SW 1271 (cell line): Measurements from ENCODE around the gene SMIM41.
A peak's percentile ranks its signal among the peaks of the same experiment; 100 is the strongest.

ENCODE experiments used
- DNase-seq, 2 experiments: peaks; one replicate each; lab custom pipeline; 2025; lab: John Stamatoyannopoulos, UW

The SMIM41 gene

DNA sequence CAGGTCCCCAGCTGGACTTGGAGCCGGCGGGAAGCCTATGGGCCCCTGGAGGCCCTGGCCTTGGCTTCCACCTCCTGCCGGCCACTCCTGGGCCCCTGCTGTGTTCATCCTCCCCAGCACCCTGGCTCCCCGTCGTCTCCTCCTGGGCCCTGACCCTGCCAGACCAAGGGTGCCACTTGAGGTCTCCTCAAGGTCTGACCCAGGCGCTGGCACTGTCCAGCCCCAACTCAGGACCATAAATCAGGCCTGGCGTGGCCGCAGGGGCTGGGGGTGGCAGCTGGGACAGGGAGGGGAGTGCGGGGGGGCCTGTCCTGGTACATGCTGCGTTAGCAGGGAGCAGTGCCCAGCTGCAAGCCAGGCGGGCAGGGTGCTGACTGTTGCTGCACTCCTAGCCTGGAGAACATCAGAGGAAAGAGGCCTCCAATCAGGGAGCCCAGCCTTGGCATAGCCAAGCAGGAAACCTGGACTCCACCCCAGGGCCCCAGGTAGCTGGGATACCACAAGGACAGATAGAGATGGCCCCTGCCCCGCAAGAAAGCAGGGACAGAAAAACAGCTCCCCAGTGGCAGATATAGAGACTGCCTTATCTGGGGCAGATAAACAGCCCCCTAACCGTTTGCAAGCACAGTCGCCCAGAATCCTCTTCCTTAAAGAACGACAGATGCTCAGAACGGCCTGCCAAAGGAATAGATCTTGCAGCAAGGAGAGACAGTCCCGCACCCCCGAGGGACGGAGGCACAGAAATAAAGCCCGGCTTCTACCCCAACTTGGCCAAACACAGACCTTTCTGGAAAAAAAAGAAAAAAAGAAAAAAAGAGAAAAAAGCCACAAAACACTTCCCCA, 16.2 kb upstream of the SMIM41 start:
- DNase-seq, result no peak

DNA sequence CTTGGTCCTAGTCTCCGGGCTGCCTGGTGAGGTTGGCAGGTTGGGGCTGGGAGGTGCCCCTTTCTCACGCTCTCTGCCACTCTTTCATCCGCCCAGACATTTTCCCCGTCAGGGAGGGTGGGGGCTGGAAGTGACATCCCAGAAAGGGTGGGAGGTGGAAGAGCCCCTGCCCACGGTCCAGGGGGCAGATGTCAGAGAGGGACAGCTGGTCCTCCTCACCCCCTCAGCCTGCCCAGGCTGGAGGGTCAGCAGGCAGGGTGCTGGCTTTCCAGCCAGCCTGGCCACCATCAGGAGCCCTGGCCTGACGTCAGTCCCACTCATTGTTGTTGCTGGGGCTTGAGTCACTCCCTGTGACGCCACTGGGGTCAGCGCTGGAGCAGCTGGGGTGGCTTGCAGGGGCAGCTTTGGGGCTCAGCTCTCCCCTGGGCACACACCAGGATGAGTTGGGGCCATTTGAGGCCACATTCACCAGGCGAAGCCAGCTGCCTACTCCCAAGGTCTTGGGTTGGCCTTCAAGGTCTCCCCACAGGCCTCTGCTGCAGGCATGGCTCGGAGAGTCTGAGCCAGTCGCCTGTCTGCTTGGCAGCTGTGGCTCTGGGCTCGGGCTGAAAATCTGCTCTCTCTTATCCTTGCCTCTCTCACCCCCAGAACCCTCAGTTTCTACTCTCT, 15.4 kb upstream of the SMIM41 start:
- DNase-seq, result no peak

DNA sequence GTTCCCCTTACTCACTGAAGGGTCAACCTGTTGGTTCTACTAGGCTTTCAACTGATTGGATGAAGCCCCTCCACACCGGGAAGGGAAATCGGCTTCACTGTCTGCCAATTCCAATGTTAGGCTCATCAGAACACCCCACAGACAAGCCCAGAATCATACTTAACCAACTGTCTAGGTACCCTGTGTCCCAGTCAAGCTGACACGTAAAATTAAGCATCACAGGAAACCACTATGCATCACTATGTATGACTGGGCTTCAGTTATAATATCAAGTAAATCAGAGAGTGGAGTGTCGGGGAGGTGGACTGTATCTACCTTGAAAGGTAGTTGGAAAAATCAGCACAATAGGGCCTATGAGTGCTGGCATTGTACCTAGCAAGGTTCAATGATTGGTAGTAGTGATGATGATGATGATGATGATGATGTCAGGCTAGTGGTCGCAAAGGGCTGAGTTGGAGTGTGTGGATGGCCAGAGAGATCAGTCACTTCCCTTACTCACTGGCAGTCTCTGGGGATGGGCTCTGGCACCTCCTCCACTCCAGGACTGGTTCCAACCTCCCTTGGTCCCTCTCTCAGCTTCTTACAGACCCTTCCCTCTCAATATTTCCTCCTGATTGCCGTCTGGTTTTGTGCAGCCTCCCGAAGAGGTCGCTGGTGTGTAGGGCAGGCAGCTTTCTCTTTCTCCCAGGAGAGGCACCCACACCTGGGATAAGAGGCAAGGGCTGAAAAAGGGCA, 13.0 kb upstream of the SMIM41 start:
- DNase-seq, result no peak

DNA sequence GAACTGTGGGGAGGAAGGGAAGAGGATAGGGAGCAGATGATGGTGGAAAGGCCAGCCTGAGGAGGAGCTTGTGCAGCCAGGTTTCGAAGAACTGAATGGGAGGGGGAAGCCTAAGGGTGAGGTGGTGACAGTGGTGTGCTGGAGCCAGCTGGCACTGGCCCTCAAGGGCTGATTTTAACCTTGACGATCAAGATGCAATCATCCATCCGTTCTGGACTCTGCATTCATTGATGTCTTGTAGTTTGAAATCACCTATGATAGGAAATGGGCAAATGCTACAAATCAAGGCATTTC, 12.5 kb upstream of the SMIM41 start:
- no peak for DNase-seq

DNA sequence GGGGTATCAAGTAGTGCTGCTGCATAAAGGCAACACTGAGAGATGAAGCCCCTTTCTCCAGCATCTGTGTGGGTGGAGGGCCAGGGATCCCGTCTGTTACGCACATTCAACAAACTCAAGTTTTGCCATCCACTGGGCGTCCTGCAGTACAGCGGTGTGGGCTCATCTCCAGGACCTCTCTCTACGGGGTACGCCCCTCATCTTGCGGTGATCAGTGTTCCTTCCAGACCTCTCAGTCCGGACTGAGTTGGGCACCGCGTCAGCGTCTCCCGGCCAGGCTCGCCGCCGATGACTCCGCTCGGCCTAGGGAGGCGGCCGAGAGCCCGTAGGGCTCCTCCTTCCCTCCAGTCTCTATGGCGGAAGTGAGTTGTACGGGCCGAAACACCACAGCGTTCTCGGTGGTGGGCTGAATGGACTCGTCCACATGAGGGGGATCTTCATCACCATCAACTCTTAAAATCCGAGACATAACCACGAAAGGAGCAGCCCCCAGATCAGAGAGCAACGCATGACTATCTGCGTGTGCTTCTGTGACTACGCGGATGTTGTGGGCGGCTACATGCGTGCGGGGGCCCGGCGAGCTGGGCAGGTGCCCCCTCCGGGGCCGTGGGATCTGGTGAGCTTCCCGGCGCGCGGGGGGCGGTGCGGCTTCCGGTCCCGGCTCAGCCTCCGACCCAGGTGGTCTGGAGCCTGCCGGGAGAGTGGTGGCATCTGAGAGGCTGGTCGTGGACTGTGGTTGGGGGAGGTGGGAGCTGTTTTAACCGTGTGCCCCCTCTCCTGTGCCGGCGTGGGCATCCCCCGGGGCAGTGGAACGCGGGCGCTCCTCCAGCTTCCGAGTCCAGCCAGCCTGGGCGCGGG, 9.9 kb upstream of the SMIM41 start, which contains the start of gene ATG101:
Gene ATG101, plus strand, starts transcription at position 652 of the 858 bp plus-strand sequence. CDS start 3,673 bp downstream, outside the sequence.
- DNase-seq, result peak; percentile 85 to 95

DNA sequence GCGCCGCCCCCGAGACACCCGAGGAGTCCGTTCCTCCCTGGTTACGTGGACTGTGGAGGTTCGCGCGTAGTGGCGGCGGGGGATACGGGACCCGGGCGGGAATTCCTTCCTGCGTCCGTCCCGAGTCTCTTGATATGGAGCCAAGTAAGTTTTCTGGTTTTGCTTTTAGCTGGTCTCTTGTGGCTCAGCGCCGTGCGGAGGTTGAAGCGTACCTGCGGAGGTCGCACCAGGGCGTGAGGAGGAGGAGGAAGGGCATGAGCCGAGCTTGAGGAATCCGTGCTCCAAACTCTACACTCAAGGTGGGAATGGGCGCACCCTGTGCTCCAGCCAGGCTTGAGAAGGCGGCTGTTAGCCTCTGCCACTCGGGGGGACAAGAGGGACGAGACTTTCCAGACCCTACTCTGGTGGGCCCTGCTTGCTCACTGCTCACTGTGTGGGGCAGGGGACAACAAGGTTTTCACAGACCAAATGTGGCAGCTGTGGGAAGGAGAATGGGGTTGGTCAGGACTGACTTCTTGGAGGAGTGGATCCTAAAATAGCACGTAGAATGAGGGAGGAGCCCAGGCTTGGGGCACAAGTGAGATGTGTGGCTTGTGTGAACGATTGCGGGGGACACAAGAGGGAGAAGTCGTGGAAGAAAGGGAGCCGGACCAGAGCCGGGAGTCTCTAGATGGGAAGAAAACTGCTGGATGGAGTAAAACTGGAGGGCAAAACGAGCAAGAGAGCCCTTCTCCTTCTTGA, 9.1 kb upstream of the SMIM41 start:
- DNase-seq, result no peak

DNA sequence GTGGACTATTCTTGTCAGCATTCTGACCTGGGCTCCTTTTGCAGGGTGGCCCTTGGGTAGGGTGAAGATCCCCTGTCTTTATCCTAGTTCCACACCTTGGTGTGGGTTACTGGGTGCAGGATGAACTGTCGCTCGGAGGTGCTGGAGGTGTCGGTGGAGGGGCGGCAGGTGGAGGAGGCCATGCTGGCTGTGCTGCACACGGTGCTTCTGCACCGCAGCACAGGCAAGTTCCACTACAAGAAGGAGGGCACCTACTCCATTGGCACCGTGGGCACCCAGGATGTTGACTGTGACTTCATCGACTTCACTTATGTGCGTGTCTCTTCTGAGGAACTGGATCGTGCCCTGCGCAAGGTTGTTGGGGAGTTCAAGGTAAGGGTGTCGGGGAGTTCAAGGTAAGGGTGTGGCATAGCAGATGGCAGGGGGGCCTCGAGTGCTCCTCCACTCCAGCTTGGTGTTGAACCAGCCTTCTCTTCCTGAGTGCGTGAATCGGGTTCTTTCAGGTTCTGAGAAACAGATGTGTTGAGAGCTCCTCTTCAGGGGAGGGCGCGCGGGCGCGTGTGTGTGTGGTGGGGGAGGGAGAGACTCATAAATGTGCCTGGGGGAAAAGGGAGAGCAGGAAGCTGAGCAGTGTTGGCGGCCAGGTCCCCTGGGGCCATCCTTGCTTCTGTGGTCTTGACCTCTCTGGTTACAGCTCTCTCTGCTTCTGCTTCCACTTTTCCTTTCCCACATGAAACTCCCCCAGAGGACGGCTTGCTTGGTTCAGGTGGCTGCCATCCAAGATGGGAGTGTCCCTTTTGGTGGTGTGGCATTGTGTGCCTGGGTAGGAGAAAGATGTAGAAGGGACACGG, 5.7 kb upstream of the SMIM41 start:
- no peak for DNase-seq

DNA sequence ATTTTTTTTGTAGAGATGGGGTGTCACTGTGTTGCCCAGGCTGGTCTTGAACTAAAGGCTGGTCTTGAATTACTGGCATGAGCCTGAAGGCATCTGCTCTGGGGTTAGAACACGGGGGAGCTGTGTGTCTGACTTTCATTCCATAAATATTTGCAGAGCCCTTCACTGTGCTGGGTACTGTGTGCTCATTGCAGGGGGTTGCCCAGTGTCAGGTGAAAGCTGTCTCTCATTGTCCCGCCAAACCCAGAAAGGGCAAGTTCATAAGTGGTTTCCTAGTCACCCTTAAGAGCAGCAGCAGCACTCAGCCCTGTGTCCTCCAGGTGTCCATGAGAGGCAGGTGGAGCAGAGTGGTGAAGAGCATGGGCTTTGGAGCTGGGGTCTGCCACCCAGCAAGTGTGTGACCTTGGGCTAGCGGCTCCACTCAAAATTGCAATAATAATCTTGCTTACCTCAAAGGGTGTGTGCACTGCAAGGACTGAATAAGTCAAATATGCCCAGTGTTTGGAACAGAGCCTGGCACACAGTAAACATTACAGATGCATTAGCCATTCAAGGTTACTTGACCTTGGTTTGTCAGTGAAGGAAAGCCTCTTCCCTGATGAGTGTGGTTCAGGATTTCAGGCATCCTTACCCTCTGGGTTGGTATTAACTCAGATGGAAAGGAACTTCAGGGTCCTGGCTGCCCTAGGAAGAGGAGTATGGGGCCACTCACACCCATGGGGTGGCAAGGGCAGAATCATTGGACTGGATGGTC, 4.4 kb upstream of the SMIM41 start:
- no peak for DNase-seq

DNA sequence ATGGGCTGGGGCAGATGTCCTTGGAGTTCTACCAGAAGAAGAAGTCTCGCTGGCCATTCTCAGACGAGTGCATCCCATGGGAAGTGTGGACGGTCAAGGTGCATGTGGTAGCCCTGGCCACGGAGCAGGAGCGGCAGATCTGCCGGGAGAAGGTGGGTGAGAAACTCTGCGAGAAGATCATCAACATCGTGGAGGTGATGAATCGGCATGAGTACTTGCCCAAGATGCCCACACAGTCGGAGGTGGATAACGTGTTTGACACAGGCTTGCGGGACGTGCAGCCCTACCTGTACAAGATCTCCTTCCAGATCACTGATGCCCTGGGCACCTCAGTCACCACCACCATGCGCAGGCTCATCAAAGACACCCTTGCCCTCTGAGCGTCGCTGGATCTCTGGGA, 2.7 kb upstream of the SMIM41 start:
- no peak for DNase-seq

DNA sequence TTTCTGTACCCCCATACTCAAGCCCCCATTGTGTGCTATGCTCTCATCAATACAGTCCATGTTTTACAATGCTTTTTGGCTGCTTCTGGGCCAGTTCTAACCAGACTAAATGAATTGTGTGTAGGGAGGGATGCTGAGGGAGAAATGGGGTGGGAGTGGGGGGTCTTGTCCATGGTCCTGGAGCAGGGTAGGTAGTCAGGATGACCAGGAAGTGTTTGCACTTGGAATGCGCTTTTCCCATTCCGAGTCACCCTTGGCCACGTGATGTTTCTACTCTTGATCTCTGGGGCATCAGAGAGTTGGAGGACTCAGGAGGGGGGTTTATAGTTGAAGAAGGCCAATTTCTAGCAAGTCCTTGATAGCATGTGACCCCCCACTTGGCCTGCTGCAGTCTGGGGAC, 1.2 kb upstream of the SMIM41 start:
- no peak for DNase-seq

DNA sequence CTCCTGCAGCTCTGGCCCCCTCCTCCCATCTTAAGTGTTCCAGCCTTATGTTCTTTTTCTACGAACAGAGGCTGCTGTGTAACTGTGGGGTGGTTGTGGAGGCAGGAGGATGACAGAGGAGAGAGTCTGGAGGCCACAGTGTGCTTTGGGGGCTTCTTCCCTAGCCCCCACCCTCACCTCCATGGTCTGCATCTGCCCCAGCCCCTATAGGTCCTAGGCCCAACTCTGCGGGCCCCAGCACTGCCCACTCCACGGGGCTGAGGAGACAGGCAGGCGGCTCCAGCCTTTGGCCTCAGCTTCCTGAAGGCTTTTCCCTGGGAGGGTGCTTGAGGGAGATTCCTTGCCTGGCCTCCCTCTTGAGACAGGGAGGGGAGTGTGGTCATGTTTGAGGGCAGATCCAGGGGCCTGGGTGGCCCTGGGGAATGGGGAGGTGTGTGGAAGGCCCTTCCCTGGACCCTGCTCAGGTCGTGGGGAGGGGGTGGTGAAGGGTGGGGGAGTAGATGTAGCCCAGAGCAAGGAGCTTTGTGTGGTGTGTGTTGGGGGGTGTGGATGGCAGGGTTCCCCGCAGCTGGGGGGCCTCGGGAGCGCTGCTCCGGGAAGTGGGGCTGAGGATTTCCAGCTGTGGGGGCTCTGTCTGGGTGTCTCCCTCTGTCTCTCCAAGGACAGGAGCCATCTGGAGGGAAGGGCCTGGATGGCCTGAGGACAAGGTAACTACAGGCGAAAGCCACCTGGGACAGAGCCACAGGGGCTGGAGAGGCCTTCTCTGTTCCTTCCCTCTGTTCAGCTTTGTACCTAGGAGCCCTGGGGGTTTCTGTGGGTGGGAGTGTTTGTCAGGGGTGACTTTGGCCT, 1.1 kb downstream of the SMIM41 start:
- DNase-seq, result no peak

DNA sequence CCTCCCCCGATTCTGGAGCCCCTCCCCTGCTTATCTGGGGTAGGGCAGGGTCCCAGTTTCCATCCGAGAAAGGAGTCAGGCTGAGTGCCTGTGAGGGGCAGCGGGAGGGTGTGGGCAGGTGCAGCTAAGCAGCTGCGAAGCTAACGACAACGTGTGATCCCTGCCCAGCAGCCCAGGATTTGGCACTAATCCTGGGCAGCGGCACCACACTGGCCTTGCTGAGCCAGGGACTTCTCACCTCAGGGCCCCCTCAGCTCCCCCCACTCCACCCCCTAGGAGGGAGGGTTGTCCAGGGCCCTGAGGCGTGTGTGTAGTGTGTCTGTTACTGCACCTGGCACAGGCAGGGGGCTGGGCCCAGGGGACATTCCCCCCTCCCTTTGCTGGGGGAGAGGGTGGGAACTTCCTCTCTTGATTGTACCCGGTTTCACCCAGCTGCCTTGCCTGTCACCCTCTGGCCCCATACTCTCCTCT, 1.8 kb downstream of the SMIM41 start:
- no peak for DNase-seq

DNA sequence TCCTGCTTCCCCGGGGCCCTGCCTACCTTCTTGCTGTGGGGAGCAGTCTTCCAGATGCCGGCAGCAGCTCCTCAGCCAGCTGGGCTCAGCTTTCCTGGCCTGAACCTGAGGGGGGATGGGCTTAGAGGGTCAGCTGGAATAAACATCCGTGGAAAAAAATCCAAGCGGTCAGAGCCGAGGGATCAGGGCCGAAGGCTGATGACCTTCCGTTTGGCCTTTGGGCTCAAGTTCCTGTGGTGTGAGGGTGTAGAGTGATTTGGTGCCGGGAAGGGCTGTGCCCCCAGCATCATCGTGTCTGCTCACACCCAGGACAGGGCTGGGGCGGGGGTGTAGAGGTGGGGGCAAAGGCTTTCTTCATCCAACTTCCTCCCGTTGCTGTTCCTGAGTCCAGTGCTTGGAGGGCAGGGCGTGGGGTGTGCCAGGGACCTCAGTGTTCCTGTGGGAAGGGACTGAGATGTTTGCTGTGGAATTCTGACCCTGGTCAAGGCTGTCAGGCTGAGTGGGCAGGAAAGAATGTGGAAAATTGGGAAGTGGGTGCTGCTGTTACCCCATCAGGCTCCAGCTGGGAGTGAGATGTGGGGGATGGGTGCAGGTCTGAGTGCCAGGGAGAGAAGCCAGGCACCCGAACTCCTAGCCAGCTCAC, 2.6 kb downstream of the SMIM41 start:
- DNase-seq, result no peak

DNA sequence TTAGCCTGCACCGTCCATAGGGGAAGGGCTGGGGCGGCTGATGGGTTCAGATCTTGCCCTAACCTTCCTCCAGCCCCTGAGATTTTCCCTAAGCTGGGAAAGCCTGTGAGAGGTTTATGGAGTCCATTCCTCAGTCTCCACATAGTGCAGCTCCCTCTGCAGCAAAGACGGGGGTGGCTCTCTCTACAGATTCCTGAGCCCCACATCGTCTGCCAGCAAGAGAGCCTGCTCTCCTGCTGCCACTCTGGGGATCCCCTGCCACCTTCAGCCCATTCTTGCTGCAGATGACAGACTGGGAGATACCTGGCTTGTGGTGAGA, 3.1 kb downstream of the SMIM41 start:
- DNase-seq, result no peak

DNA sequence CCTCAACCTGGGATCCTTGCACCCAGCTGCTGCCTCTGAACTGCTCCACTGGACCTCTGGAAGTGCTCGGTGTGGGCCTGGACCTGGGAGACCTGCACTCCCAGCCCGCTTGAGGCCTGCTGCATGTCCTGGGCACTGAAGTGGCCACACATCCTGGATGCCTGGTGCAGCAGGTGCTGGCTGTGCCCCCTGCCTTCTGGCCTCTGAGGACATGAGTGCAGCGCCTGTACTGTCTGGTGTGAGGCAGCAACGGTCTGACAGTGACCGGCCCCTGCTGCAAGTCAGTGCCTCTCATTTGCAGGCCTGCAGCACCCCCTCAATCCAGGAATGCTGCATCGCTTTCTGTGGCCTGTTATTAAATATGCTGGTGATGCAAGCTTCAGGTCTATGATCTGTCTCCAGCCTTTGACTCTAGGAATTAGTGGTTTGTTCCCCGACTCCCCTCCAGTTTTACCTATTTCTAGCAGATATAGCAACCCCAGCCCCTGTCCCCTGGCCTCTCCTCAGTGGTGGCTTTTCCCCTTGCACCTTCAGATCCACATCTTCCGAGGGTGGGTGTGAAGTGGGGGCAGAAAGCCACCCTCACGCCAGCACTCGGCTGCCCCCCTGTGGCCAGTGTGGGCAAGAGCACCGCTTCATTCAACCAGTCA, 3.6 kb downstream of the SMIM41 start:
- peak in 1 of 2 experiments; percentile 44 for DNase-seq

DNA sequence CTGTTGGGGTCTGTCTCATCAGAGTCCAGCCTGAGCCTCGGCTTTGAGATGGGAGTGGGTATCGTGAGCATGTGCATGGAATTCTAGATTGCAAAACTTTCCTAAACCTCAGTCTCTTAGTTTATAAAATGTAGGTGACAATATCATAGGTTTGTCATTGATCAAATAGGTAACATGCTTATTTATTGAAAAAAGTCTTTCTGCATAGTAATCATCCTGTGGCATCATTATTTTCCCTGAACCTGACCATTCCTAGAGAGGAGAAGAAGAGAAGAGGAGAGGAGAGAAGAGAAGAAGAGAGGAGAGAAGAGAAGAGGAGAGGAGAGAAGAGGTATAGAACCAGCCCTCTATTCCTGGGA, 4.1 kb downstream of the SMIM41 start:
- no peak for DNase-seq

DNA sequence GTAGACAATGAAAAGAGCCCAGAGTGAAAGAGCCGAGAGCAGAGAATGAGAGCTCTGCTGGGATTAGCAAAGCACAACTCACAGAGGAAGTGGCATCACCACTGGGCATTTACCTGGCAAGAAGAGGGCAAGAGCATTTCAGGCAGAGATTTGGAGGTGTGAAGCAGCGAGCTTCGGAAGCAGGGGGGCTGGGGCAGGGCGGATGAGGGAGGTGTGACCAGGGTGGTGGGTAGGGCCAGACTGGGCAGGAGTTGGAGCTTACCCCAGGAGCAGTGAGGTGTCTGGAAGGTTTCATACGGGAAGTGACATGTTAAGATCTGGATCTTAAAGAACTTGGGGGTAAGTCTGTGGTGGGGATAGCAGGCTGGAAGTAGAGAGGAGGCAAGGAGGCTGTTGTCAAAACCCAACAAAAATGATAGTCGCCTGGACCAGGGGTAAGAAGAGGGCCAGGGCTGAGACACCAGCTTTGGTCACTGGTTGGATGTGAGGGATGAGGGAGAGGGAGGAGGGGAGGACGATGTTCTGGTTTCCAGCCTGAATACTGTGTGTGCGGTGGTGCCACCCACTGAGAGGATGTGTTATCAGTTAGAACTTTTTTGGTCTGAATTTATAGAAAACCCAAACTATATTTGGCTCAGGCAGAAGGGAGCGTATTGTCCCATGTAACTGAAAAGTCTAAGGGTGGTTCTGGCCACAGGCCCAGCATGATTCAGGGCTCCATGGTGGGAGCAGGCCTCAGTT, 5.2 kb downstream of the SMIM41 start:
- DNase-seq, result no peak
